GM12878 (cell line): ENCODE results near the gene ANAPC2. TPM values are rescaled to one million over a fixed set of nuclear protein-coding genes. Genes with fewer than 3 reads are reported as not detected.

Source experiments
- BMI1 ChIP-seq: fragments of 450-650 bp; IDR thresholded peaks from 2 replicates; pipeline ENCODE4 v1.6.1; 2016; ENCODE audit warnings: mild to moderate bottlenecking, moderate library complexity, borderline replicate concordance
- CHD1 ChIP-seq: IDR thresholded peaks from 2 replicates; pipeline ENCODE4 v1.6.1; 2012; ENCODE audit warnings: low read depth, low read length, improper control_type of control experiment
- CHD4 ChIP-seq: fragments of 200-600 bp; sonication (generic); IDR thresholded peaks from 2 replicates; pipeline ENCODE4 v1.6.1; 2016; ENCODE audit warnings: mild to moderate bottlenecking
- DPF2 ChIP-seq: fragments of 450-650 bp; IDR thresholded peaks from 2 replicates; pipeline ENCODE4 v1.6.1; 2017; ENCODE audit warnings: mild to moderate bottlenecking
- EED ChIP-seq: sonication (generic); IDR thresholded peaks from 2 replicates; pipeline ENCODE4 v1.6.1; 2016; ENCODE audit warnings: antibody characterized with exemption, low read depth
- ELK1 ChIP-seq: IDR thresholded peaks from 2 replicates; pipeline ENCODE4 v1.6.1; 2012; ENCODE audit warnings: low read depth, low read length, improper control_type of control experiment
- FOXK2 ChIP-seq: fragments of 450-650 bp; IDR thresholded peaks from 2 replicates; pipeline ENCODE4 v1.6.1; 2017; ENCODE audit warnings: mild to moderate bottlenecking, moderate library complexity
- GABPA ChIP-seq: IDR thresholded peaks from 2 replicates; pipeline ENCODE4 v1.6.1; 2014; ENCODE audit warnings: antibody characterized with exemption, low read depth, mild to moderate bottlenecking, inconsistent platforms
- HCFC1 ChIP-seq: fragments of 150-350 bp; IDR thresholded peaks from 2 replicates; pipeline ENCODE4 v1.6.1; 2014; ENCODE audit warnings: low read length
- HDAC2 ChIP-seq: fragments of 200-600 bp; sonication (generic); IDR thresholded peaks from 2 replicates; pipeline ENCODE4 v1.6.1; 2017
- KLF5 ChIP-seq: fragments of 450-650 bp; IDR thresholded peaks from 2 replicates; pipeline ENCODE4 v1.6.1; 2014; ENCODE audit warnings: mild to moderate bottlenecking; ENCODE audit not compliant: partially characterized antibody
- MTA2 ChIP-seq: fragments of 450-650 bp; IDR thresholded peaks from 2 replicates; pipeline ENCODE4 v1.6.1; 2016; ENCODE audit warnings: low read depth, mild to moderate bottlenecking, moderate library complexity
- MYC ChIP-seq: IDR thresholded peaks from 2 replicates; pipeline ENCODE4 v1.6.1; 2011; ENCODE audit warnings: mild to moderate bottlenecking, low read length, moderate library complexity, inconsistent platforms; ENCODE audit not compliant: insufficient read depth, insufficient replicate concordance, insufficient read length, severe bottlenecking
- NR2F1 ChIP-seq: fragments of 450-650 bp; conservative IDR thresholded peaks from 2 replicates; pipeline ENCODE4 v1.6.1; 2017; ENCODE audit warnings: mild to moderate bottlenecking
- PKNOX1 ChIP-seq: fragments of 450-650 bp; IDR thresholded peaks from 2 replicates; pipeline ENCODE4 v1.6.1; 2016; ENCODE audit warnings: mild to moderate bottlenecking
- SMAD5 ChIP-seq: IDR thresholded peaks from 2 replicates; pipeline ENCODE4 v1.6.1; 2016; ENCODE audit warnings: antibody characterized with exemption, low read depth
- YBX1 ChIP-seq: fragments of 450-650 bp; IDR thresholded peaks from 2 replicates; pipeline ENCODE4 v1.6.1; 2016; ENCODE audit warnings: antibody characterized with exemption
- YY1 ChIP-seq: IDR thresholded peaks from 2 replicates; pipeline ENCODE4 v1.6.1; 2011; ENCODE audit warnings: low read depth, mild to moderate bottlenecking, low read length
- ZBTB40 ChIP-seq: fragments of 450-650 bp; IDR thresholded peaks from 2 replicates; pipeline ENCODE4 v1.6.1; 2016; ENCODE audit warnings: mild to moderate bottlenecking, moderate library complexity, borderline replicate concordance
- ZNF207 ChIP-seq: fragments of 450-650 bp; IDR thresholded peaks from 2 replicates; pipeline ENCODE4 v1.6.1; 2014; ENCODE audit warnings: antibody characterized with exemption, mild to moderate bottlenecking, borderline replicate concordance
- ZNF687 ChIP-seq: fragments of 450-650 bp; IDR thresholded peaks from 2 replicates; pipeline ENCODE4 v1.6.1; 2017; ENCODE audit warnings: mild to moderate bottlenecking, moderate library complexity
- polyA plus RNA-seq, 11 experiments: library from polyadenylated mRNA; depleted of rRNA in 4 of 11; unstranded in 6 of 11; stranded (reverse) in 5 of 11; fragments of >200 nt; fragmentation: Nextera tagmentation in 4 of 11; fragmentation: Illumina TruSeq in 1 of 11; extraction: Ambion mirVana in 4 of 11; extraction: Trizol in 1 of 11; gene quantifications; 1 replicate in 1 of 11; 2 replicates in 10 of 11; pipeline versions ENCODE4 v1.2.1 to v1.2.3, GENCODE V29; 2011 to 2016; ENCODE audit warnings: inconsistent platforms in 2 of 11, missing spikeins in 2 of 11, low read depth in 1 of 11
- total RNA-seq, 4 experiments: library from RNA; depleted of rRNA in 3 of 4; stranded (reverse); fragments of >200 nt in 3 of 4; fragmentation: Illumina TruSeq in 1 of 4; extraction: Trizol in 1 of 4; gene quantifications; 2 replicates each; pipeline versions ENCODE4 v1.2.1 to v1.2.3, GENCODE V29; 2013 to 2021

ANAPC2 gene
- total and polyA plus RNA-seq, 10 of the 15 experiments (the other 5 are each of a cell fraction or from before 2014, with no cell fraction given): 0.03 to 65.2 (median 20.5) TPM

- TF ChIP-seq ZBTB40: no peak; the same call in 1 of the 2 replicates
- TF ChIP-seq MYC: no peak
- TF ChIP-seq FOXK2: no peak
- TF ChIP-seq CHD1: peak; percentile 58; the same call in 1 of the 2 replicates
- no peak for TF ChIP-seq MTA2
- TF ChIP-seq KLF5: peak; percentile 86
- no peak for TF ChIP-seq NR2F1
- peak; percentile 96 for TF ChIP-seq BMI1
- TF ChIP-seq CHD4: no peak
- no peak for TF ChIP-seq YBX1
- no peak for TF ChIP-seq ZNF687
- TF ChIP-seq HDAC2: no peak
- TF ChIP-seq DPF2: no peak
- TF ChIP-seq ZNF207: peak; percentile 34; the same call in 1 of the 2 replicates
- TF ChIP-seq ELK1: no peak
- no peak for TF ChIP-seq GABPA
- peak; percentile 34; the same call in 1 of the 2 replicates for TF ChIP-seq PKNOX1
- TF ChIP-seq YY1: peak; percentile 93
- peak; percentile 67 for TF ChIP-seq SMAD5
- peak; percentile 54 for TF ChIP-seq HCFC1
- TF ChIP-seq EED: no peak
Measured at GRCh38 chr9:137129456-137130175, 58.7 kb downstream of the ANAPC2 start (continued).
